Measurements from ENCODE around the gene CCDC102A.

GRCh38 chr16:57476546-57477410, 59.6 kb downstream of the CCDC102A start:
- no peak for TF ChIP-seq CTCF (IDR thresholded peaks at IDR 0.05)
- TF ChIP-seq POLR2AphosphoS5 (IDR thresholded peaks at IDR 0.05) = no peak
- TF ChIP-seq POLR2A (IDR thresholded peaks at IDR 0.05) = no peak
- no peak for TF ChIP-seq EP300 (IDR thresholded peaks at IDR 0.05)

All from suprapubic skin (tissue), 4 donors.